PC-9 (cell line): ENCODE measurements around the gene TBX3. TPM values are rescaled to one million over a fixed set of nuclear protein-coding genes. Genes with fewer than 3 reads are reported as not detected.
"Not testable (repeated sequence)": the region's sequence is repeated elsewhere in the genome, so short reads cannot be mapped to it uniquely, and the experiment has no call there.

ENCODE experiments used
- BruUV-seq: library from RNA; stranded (reverse); fragments of 400-500 nt; replicated peaks from 2 replicates; lab custom pipeline; 2021; lab: Mats Ljungman, UMichigan
- CTCF ChIA-PET: fragments of 300-600 bp; sonication (Branson Sonifier 250); formaldehyde crosslinking; loops from one replicate; lab custom pipeline; 2022; ENCODE audit warnings: antibody characterized with exemption; lab: Charles Lee
- POLR2A ChIA-PET: fragments of 300-600 bp; sonication (Branson Sonifier 250); formaldehyde crosslinking; loops from one replicate; lab custom pipeline; 2022; ENCODE audit warnings: antibody characterized with exemption; ENCODE audit not compliant: unreplicated experiment; lab: Charles Lee
- DNase-seq, 2 experiments: peaks; one replicate each; pipeline versions ENCODE4 v3.0.0 to v3.0.0-alpha.2; 2015 to 2022; ENCODE audit warnings: mixed read lengths in 1 of 2
- H2AFZ ChIP-seq: fragments of 200-600 bp; sonication (generic); 2 replicates; pipeline ENCODE4 v1.8.1; 2017; ENCODE audit warnings: antibody characterized with exemption
- H3F3A ChIP-seq: fragments of 200-600 bp; sonication (generic); 2 replicates; pipeline ENCODE4 v1.8.1; 2017; ENCODE audit warnings: antibody characterized with exemption, mild to moderate bottlenecking, low read depth; ENCODE audit not compliant: insufficient read depth
- H3K27ac ChIP-seq: fragments of 200-600 bp; sonication (generic); 2 replicates; pipeline ENCODE4 v1.6.1; 2016; ENCODE audit warnings: mixed run types
- H3K27me3 ChIP-seq: fragments of 200-600 bp; sonication (generic); 2 replicates; pipeline ENCODE4 v1.6.1; 2016; ENCODE audit warnings: low read depth, mixed run types; ENCODE audit not compliant: insufficient read depth
- H3K36me3 ChIP-seq: fragments of 200-600 bp; sonication (generic); 2 replicates; pipeline ENCODE4 v1.6.1; 2016; ENCODE audit warnings: low read depth, mixed run types
- H3K4me1 ChIP-seq: fragments of 200-600 bp; sonication (generic); replicated peaks from 2 replicates; pipeline ENCODE4 v1.6.1; 2016; ENCODE audit warnings: mixed run types; ENCODE audit not compliant: insufficient read depth
- H3K4me2 ChIP-seq: fragments of 200-600 bp; sonication (generic); 2 replicates; pipeline ENCODE4 v1.6.1; 2017; ENCODE audit warnings: mixed run types
- H3K4me3 ChIP-seq: fragments of 200-600 bp; sonication (generic); 2 replicates; pipeline ENCODE4 v1.6.1; 2016; ENCODE audit warnings: mixed run types
- H3K79me2 ChIP-seq: fragments of 200-600 bp; sonication (generic); 2 replicates; pipeline ENCODE4 v1.6.1; 2017; ENCODE audit warnings: low read depth, mixed run types
- H3K9me2 ChIP-seq: fragments of 200-600 bp; sonication (generic); 2 replicates; pipeline ENCODE4 v1.8.1; 2017; ENCODE audit warnings: mild to moderate bottlenecking; ENCODE audit not compliant: insufficient read depth
- H3K9me3 ChIP-seq: fragments of 200-600 bp; sonication (generic); 2 replicates; pipeline ENCODE4 v1.8.1; 2016; ENCODE audit warnings: low read depth; ENCODE audit not compliant: insufficient read depth
- H4K20me1 ChIP-seq: fragments of 200-600 bp; sonication (generic); 2 replicates; pipeline ENCODE4 v1.8.1; 2017; ENCODE audit not compliant: insufficient read depth
- EZH2 ChIP-seq: fragments of 200-600 bp; sonication (generic); IDR thresholded peaks from 2 replicates; pipeline ENCODE4 v1.8.0; 2017; ENCODE audit warnings: antibody characterized with exemption, low read depth
- intact Hi-C: fragments of 100-400 bp; cut with micrococcal nuclease; formaldehyde crosslinking; loops from one replicate; pipeline ENCODE4 v1.10.0; 2022; ENCODE audit not compliant: unreplicated experiment
- total RNA-seq: library from RNA; stranded (reverse); gene quantifications from 2 replicates; pipeline ENCODE4 v1.2.3, GENCODE V29; 2021
- TF ChIP-seq, protein P1 (sequence below): fragments of 200-600 bp; sonication (generic); conservative IDR thresholded peaks from 2 replicates; pipeline ENCODE4 v1.6.1; 2017; ENCODE audit warnings: mixed run types, antibody characterized with exemption, mild to moderate bottlenecking, moderate library complexity

TBX3 gene
- total RNA-seq, 1 experiment from 2014 or later, result not detected

DNA sequence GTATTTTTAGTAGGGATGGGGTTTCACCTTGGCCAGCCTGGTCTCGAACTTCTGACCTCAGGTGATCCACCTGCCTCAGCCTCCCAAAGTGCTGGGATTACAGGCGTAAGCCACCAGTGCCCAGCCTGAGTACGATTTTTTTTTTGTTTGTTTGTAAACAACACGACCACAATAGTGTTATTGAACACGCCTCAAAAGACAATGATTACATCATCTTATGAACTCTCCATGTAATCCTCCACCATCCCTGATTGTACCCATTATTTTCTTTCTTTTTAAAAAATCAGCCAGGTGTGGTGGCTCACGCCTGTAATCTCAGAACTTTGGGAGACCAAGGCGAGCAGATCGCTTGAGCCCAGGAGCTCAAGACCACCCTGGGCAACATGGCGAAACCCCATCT is 25.1 kb upstream of the TBX3 start:
- H3K27me3 ChIP-seq, result peaks cover 31% of the 10 kb centered on the region
- ChIA-PET POLR2A (no interaction called here), CTCF (no interaction called here)
- no peaks in the 10 kb centered on the region for H3K4me1 ChIP-seq
- H3K9me3 ChIP-seq, result no peaks in the 10 kb centered on the region
- no peaks in the 10 kb centered on the region for H3K36me3 ChIP-seq
- DNase-seq, result no peak
- H3F3A ChIP-seq, result no peaks in the 10 kb centered on the region
- TF ChIP-seq, protein P1, sequence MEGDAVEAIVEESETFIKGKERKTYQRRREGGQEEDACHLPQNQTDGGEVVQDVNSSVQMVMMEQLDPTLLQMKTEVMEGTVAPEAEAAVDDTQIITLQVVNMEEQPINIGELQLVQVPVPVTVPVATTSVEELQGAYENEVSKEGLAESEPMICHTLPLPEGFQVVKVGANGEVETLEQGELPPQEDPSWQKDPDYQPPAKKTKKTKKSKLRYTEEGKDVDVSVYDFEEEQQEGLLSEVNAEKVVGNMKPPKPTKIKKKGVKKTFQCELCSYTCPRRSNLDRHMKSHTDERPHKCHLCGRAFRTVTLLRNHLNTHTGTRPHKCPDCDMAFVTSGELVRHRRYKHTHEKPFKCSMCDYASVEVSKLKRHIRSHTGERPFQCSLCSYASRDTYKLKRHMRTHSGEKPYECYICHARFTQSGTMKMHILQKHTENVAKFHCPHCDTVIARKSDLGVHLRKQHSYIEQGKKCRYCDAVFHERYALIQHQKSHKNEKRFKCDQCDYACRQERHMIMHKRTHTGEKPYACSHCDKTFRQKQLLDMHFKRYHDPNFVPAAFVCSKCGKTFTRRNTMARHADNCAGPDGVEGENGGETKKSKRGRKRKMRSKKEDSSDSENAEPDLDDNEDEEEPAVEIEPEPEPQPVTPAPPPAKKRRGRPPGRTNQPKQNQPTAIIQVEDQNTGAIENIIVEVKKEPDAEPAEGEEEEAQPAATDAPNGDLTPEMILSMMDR, result no peak
- no peak for TF ChIP-seq EZH2
- no TSS peak for BruUV-seq
- H3K4me2 ChIP-seq, result no peak overlapping the region
- H3K9me2 ChIP-seq, result no peaks in the 10 kb centered on the region
- intact Hi-C loops, result no loop called here
- H2AFZ ChIP-seq, result no peak overlapping the region
- no peaks in the 10 kb centered on the region for H3K79me2 ChIP-seq
- no peaks in the 10 kb centered on the region for H4K20me1 ChIP-seq
- no peak overlapping the region for H3K27ac ChIP-seq
- no peak overlapping the region for H3K4me3 ChIP-seq

DNA sequence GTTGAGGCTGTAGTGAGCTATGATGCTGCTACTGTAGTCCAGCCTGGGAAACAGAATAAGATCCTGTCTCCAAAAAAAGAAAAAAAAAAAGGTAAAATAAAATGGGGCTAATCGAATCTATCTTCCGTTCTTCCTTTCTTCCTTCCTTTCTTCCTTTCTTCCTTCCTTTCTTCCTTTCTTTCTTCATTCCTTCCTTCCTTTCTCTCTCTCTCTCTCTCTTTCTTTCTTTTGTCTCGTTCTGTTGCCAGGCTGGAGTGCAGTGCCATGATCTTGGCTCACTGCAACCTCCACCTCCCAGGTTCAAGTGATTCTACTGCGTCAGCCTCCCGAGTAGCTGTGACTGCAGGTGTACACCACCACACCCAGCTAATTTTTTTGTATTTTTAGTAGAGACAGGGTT is 24.6 kb upstream of the TBX3 start:
- H3K4me3 ChIP-seq, H3K27ac ChIP-seq, H3K9me3 ChIP-seq, H3K79me2 ChIP-seq, BruUV-seq, H3K9me2 ChIP-seq, intact Hi-C loops, H2AFZ ChIP-seq, CTCF ChIA-PET, H3K4me2 ChIP-seq, H3F3A ChIP-seq, H4K20me1 ChIP-seq, POLR2A ChIA-PET, H3K4me1 ChIP-seq, H3K36me3 ChIP-seq, DNase-seq: not testable (repeated sequence)
- peaks cover 36% of the 10 kb centered on the region for H3K27me3 ChIP-seq

DNA sequence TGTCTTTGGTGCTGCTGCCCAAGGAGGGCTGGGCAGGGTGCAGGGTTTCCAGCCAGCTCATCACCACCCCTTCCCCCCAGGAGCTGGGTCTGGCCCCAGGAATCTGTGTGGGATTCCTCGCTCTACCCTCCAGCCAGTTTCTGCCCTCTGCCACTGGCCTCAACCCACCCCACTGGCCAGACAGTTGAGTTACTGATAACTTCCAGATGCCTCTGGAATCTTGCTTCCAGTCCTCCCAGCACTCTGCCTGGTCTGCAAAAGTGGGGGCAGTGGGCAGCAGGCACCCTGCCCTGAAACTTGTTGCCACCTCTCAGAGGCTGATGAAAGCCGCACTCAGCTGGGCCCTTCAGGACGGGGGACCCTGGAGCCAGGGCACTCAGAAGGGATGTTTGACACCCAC is 20.1 kb upstream of the TBX3 start:
- Histone ChIP-seq H3K9me3 (no peaks in the 10 kb centered on the region), H3F3A (no peaks in the 10 kb centered on the region), H3K9me2 (no peaks in the 10 kb centered on the region), H3K36me3 (no peaks in the 10 kb centered on the region), H3K27ac (no peak overlapping the region), H3K4me2 (no peak overlapping the region), H3K4me3 (no peak overlapping the region), H2AFZ (no peak overlapping the region), H4K20me1 (no peaks in the 10 kb centered on the region), H3K4me1 (no peaks in the 10 kb centered on the region), H3K79me2 (no peaks in the 10 kb centered on the region), H3K27me3 (peaks cover 61% of the 10 kb centered on the region)
- ChIA-PET POLR2A (no interaction called here), CTCF (no interaction called here)
- TF ChIP-seq, protein P1, result no peak
- TF ChIP-seq EZH2, result no peak
- no TSS peak for BruUV-seq
- DNase-seq, result no peak
- intact Hi-C loops, result no loop called here

DNA sequence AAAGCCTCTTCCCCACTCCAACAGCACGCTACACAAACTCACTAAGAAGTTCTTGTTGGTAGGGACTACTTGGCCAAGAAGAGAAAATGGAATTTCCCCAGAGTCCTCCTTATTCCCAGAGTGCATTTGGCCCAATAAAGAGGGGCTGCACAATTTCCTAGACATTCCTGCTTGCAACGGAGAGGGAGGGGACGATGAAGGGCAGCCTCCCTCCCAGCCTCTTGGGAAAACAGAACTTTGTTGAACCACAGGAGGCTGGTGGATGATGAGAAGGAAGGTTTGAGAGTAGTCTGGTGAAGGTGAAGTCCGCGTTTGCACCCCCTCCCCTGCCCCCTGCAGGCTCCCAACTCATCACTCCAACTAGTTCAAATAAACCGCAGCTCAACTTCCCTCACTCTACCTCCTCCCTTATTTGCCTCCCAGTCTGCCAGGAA is 19.1 kb upstream of the TBX3 start:
- no peak overlapping the region for H3K4me2 ChIP-seq
- no peak overlapping the region for H3K4me3 ChIP-seq
- no peak overlapping the region for H2AFZ ChIP-seq
- no peaks in the 10 kb centered on the region for H3F3A ChIP-seq
- BruUV-seq, result no TSS peak
- H3K36me3 ChIP-seq, result no peaks in the 10 kb centered on the region
- ChIA-PET CTCF (interaction anchor here (0.7 kb wide), 1 partner anchor 12 kb away, joined by 7 read pairs; no protein-coding TSS in a partner anchor), POLR2A (no interaction called here)
- no peaks in the 10 kb centered on the region for H3K9me3 ChIP-seq
- TF ChIP-seq, protein P1, result no peak
- TF ChIP-seq EZH2, result no peak
- no peaks in the 10 kb centered on the region for H3K9me2 ChIP-seq
- intact Hi-C loops, result no loop called here
- DNase-seq, result no peak
- no peak overlapping the region for H3K27ac ChIP-seq
- no peaks in the 10 kb centered on the region for H3K79me2 ChIP-seq
- peaks cover 67% of the 10 kb centered on the region for H3K27me3 ChIP-seq
- H4K20me1 ChIP-seq, result no peaks in the 10 kb centered on the region
- H3K4me1 ChIP-seq, result no peaks in the 10 kb centered on the region
